Cardiac muscle cell (in vitro differentiated cells and primary cell): ENCODE data around the gene ZNF814. TPM values are rescaled to one million over a fixed set of nuclear protein-coding genes. Genes with fewer than 3 reads are reported as not detected.
"Not testable (repeated sequence)": the region's sequence is repeated elsewhere in the genome, so short reads cannot be mapped to it uniquely, and the experiment has no call there.

Experiments
- DNase-seq, 2 donors: peaks; one replicate each; pipeline versions ENCODE4 v3.0.0 to v3.0.0-alpha.2; 2010 to 2017; ENCODE audit warnings: low read depth in 1 of 2, low spot score in 1 of 2
- H3K27ac ChIP-seq: fragments of 200-600 bp; sonication (generic); 2 replicates; pipeline ENCODE4 v1.5.1; 2016
- H3K27me3 ChIP-seq: fragments of 200-600 bp; sonication (generic); 2 replicates; pipeline ENCODE4 v1.6.0; 2016; ENCODE audit warnings: control low read depth
- H3K36me3 ChIP-seq: fragments of 200-600 bp; sonication (generic); 2 replicates; pipeline ENCODE4 v1.5.1; 2016; ENCODE audit warnings: control low read depth
- H3K4me1 ChIP-seq: fragments of 200-600 bp; sonication (generic); 2 replicates; pipeline ENCODE4 v1.8.1; 2017; ENCODE audit warnings: low read depth, mild to moderate bottlenecking, mixed run types
- H3K4me3 ChIP-seq: fragments of 200-600 bp; sonication (generic); 2 replicates; pipeline ENCODE4 v1.5.1; 2016; ENCODE audit warnings: mild to moderate bottlenecking
- H3K9me3 ChIP-seq: fragments of 200-600 bp; sonication (generic); 2 replicates; pipeline ENCODE4 v1.5.1; 2017; ENCODE audit warnings: low read depth, mild to moderate bottlenecking, control low read depth
- polyA plus RNA-seq: library from polyadenylated mRNA; unstranded; fragments of >200 nt; fragmentation: Nextera tagmentation; extraction: Ambion mirVana; gene quantifications from 2 replicates; pipeline ENCODE4 v1.2.1, GENCODE V29; 2016
- total RNA-seq: library from RNA; depleted of rRNA; stranded (reverse); fragments of >200 nt; gene quantifications from 2 replicates; pipeline ENCODE4 v1.2.3, GENCODE V29; 2016
- TF ChIP-seq, protein P1 (sequence below): IDR thresholded peaks from 2 replicates; pipeline ENCODE4 v1.5.1; 2012; ENCODE audit warnings: low read depth, mild to moderate bottlenecking, low read length

Gene ZNF814
- total and polyA plus RNA-seq, 2 experiments from 2014 or later, result 14.8 to 45.7 TPM

DNA sequence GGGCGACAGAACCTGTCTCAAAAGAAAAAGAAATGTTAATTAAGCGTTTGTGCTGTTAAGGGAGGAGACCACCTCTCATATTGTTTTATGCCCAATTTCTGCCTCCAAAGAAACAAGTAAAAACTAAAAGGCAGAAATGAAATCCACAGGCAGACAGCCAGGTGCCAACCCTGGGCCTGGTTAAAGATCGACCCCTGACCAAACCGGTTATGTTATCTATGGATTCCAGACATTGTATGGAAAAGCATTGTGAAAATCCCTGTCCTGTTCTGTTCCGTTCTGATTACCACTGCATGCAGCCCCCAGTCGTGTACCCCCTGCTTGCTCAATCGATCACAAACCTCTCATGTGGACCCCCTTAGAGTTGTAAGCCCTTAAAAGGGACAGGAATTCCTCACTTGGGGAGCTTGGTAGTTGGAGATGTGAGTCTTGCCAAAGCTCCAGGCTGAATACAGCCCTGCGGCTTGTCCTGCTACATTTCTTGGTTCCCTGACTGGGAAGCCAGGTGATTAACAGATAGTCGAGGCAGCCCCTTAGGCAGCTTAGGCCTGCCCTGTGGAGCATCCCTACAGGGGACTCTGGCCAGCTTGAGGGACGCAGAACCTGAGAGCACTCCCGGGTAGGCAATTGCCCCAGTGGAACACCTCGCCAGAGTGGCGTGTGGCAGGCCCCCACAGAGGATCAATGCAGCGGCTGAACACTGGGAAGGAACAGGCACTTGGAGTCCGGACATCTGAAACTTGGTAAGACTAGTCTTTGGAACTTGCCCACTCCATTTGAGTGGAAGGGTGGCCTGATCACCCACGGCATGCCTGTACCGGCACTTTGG, 73.4 kb downstream of the ZNF814 start:
- Histone ChIP-seq H3K9me3 (no peaks in the 10 kb centered on the region), H3K4me1 (peaks cover 3% of the 10 kb centered on the region), H3K27ac (peak overlapping the region; percentile 87), H3K36me3 (no peaks in the 10 kb centered on the region), H3K27me3 (no peaks in the 10 kb centered on the region), H3K4me3 (peak overlapping the region; percentile 73)
- TF ChIP-seq, protein P1, sequence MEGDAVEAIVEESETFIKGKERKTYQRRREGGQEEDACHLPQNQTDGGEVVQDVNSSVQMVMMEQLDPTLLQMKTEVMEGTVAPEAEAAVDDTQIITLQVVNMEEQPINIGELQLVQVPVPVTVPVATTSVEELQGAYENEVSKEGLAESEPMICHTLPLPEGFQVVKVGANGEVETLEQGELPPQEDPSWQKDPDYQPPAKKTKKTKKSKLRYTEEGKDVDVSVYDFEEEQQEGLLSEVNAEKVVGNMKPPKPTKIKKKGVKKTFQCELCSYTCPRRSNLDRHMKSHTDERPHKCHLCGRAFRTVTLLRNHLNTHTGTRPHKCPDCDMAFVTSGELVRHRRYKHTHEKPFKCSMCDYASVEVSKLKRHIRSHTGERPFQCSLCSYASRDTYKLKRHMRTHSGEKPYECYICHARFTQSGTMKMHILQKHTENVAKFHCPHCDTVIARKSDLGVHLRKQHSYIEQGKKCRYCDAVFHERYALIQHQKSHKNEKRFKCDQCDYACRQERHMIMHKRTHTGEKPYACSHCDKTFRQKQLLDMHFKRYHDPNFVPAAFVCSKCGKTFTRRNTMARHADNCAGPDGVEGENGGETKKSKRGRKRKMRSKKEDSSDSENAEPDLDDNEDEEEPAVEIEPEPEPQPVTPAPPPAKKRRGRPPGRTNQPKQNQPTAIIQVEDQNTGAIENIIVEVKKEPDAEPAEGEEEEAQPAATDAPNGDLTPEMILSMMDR, result no peak
- no peak for DNase-seq

DNA sequence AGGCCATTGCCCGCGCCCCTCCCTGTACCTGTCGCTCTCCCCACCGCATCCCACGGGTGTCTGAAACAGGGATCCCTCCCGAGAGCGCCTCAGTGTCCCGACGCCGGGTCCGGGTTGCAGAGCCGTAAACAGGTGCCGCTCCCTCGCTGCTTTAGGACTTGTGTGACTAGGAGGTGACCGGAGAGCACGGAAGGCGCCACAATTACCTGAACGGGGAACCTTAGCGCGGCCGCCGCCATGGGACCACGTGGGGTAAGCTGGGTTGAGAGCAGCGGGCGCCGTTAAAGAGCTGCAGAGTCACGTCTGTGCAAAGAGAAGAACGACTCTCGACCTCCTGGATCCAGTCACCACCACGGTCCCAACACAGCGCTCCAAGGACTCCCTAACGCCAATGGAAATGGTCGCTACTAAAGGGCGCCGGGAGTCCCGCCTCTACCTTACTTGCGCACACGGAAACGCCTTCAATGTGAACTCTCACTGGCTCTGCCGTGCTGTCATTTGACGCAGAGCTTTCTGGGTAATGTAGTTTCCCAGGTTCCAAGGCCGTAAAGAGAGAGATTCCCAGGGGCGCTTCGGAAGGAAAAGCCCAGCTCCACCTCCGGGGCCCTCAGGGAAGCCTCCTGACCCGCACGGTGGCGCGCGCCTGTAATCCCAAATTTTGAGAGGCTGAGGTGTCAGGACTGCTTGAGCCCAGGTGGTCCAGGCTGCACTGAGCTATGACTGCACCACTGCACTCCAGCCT, 74.2 kb downstream of the ZNF814 start, which contains the start of gene ZNF552:
Gene ZNF552 (minus strand): TSS at position 409 of the 742 bp plus-strand sequence. CDS start 170 bp downstream, at position 239.
- peak; percentile 93 to 96 for DNase-seq
- Histone ChIP-seq H3K36me3 (peaks cover 3% of the 10 kb centered on the region), H3K27me3 (no peaks in the 10 kb centered on the region), H3K27ac (peak within 1 kb of the TSS; percentile 87), H3K4me3 (peak within 1 kb of the TSS; percentile 73), H3K9me3 (no peaks in the 10 kb centered on the region), H3K4me1 (peaks cover 9% of the 10 kb centered on the region)
- TF ChIP-seq, protein P1, result no peak

DNA sequence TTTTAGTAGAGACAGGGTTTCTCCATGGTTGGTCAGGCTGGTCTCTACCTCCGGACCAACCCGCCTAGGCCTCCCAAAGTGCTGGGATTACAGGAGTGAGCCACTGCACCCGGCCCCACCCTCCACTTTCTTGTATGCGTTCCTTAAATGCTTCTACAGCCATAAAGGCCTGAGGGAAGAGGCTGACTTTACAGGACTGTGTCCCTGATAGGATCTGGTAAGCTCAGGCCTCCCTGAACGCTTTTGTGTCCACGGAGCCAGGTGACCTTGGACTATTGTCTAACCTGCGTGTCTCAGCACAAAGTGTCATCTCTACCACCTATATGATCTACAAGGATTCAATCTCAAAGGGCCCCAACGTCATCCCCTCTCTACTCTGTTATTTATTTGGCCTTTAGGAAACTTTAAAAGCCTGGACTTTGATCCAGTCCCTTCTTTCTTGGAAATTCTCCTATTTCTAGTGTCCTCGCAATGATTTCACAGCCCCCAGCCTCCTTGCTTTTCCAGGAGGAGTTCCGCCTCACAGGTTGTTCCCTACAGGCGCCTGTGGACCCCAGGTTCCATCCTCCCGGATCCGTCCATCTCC, 74.8 kb downstream of the ZNF814 start:
- no peaks in the 10 kb centered on the region for H3K27me3 ChIP-seq
- H3K9me3 ChIP-seq, result no peaks in the 10 kb centered on the region
- peaks cover 6% of the 10 kb centered on the region for H3K36me3 ChIP-seq
- peak overlapping the region; percentile 73 for H3K4me3 ChIP-seq
- H3K27ac ChIP-seq, result peak overlapping the region; percentile 87
- peaks cover 9% of the 10 kb centered on the region for H3K4me1 ChIP-seq
- DNase-seq, result peak; percentile 6 to 20
- TF ChIP-seq, protein P1, result no peak

DNA sequence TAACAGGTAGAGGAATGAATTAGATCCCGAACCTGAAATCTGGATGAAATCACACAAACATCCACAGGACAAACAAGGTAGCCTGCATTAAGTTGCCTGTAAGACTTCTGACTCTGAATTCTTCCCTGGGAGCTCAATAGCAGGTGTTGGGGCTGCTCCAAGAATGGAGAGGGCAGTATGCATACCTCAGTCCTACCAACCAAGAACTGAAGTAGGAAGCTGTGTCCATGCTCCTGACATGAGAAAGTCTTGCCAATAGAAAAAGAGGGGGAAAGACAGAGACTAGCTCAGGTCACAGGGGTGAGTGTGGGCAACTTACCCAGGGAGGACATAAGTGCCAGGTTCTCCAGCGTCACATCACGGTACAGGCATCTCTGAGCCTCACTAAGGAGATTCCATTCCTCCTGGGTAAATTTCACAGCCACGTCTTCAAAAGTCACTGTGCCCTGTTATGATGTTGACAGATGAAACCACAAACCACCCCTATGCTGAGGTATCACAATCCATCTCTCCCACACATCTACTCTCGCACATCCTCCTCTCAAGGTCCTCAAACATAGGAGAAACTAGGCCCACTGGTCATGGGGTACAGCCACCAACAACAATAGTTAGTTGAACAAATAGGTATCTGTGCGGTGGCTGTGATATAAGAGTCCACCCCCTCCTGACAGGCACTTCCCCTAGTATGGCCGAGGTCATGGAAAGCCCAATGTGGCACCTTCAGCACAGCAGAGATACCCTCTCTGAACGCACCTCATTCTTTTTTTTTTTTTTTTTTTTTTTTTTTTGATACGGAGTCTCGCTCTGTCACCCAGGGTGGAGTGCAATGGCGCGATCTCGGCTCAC, 75.6 kb downstream of the ZNF814 start:
- not testable (repeated sequence) for H3K4me3 ChIP-seq, DNase-seq, H3K9me3 ChIP-seq, H3K27ac ChIP-seq, H3K4me1 ChIP-seq, H3K36me3 ChIP-seq, H3K27me3 ChIP-seq

DNA sequence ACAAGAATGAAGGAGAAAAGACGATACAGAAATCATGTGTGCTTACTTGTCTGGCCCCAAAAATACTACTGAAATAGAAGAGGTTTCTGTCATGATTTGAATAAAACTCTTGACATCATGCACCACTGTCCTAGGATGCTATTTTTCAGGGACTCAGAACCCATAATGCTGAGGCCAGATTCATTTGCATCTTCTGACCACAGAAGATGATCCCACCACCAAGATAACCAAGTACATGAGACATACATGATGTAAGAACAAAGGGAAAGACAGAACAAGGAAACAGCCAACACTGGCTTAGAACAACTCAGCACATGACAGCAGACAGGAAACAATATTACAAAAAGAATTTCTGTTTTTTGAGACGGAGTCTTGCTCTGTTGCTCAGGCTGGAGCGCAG, 76.6 kb downstream of the ZNF814 start:
- H3K36me3 ChIP-seq, result peaks cover 6% of the 10 kb centered on the region
- TF ChIP-seq, protein P1, result no peak
- no peak overlapping the region for H3K4me3 ChIP-seq
- no peaks in the 10 kb centered on the region for H3K9me3 ChIP-seq
- DNase-seq, result peak in 1 of 2 donors; percentile 21
- H3K27me3 ChIP-seq, result no peaks in the 10 kb centered on the region
- no peak overlapping the region for H3K27ac ChIP-seq
- peaks cover 9% of the 10 kb centered on the region for H3K4me1 ChIP-seq

DNA sequence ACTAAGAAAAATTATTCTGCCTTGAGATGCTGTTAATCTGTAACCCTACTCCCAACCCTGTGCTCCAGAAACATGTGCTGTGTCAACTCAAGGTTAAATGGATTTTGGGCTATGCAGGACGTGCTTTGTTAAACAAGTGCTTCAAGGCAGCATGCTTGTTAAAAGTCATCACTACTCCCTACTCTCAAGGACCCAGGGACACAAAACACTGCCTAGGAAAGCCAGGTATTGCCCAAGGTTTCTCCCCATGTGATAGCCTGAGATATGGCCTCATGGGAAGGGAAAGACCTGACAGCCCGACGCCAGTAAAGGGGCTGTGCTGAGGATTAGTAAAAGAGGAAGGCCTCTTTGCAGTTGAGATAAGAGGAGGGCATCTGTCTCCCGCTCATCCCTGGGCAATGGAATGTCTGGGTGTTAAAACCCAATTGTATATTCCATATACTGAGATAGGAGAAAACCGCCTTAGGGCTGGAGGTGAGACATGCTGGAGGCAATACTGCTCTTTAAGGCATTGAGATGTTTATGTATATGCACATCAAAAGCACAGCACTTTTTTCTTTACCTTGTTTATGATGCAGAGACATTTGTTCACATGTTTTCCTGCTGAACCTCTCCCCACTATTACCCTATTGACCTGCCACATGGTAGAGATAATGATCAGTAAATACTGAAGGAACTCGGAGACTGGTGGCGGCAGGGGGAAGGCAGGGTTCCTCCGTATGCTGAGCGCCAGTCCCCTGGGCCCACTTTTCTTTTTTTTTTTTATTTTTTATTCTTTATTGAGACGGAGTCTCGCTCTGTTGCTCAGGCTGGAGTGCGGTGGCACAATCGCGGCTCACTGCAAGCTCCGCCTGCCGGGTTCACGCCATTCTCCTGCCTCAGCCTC, 78.2 kb downstream of the ZNF814 start:
- not testable (repeated sequence) for H3K36me3 ChIP-seq, H3K4me3 ChIP-seq, H3K4me1 ChIP-seq, H3K9me3 ChIP-seq, H3K27me3 ChIP-seq
- peak overlapping the region; percentile 83 for H3K27ac ChIP-seq
- peak in 1 of 2 donors; percentile 27 for DNase-seq
